ENCODE measurements around the gene RALGPS1. TPM values are rescaled to one million over a fixed set of nuclear protein-coding genes. Genes with fewer than 3 reads are reported as not detected.

Gene RALGPS1
- total and polyA plus RNA-seq, 2 of the 8 experiments (the other 6 are each of a cell fraction or from before 2014, with no cell fraction given): 20.0 to 23.5 TPM

DNA sequence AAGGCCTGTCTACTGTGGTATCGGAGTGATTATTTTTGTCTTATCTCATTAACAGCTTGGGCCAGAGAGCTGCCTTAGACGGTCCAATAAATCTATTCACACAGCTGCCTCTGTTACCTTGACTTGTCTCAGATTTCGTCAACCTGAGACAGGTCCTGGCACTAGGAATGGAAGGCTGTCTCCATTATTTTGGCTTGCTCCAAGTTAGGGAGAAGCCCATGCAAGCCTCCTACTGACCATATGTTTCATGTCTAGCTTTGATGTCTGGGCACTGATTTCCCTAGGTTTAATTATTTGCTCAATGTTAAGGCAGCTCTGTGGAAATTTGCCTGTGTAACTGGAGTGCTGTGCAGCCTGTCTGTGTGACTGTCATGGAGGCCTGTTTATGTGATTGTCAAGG is 12.4 kb upstream of the RALGPS1 start:
- Histone ChIP-seq H3K23me2 (ENCODE audit: low read depth, low read length) (no peaks in the 10 kb centered on the region), H3K4me1 (replicated peaks in 1 of 4; ENCODE audit: control insufficient read depth in 3 of 4, insufficient read depth in 4 of 4, low read length in 3 of 4) (peaks cover 0 to 5% (median 2%) of the 10 kb centered on the region in 4 experiments; a peak in 1 of 7 replicates)
- TF ChIP-seq ZNF274 (IDR thresholded peaks at IDR 0.05; ENCODE audit: borderline replicate concordance, extremely low read depth, low read length) (no peak), CEBPB (IDR thresholded peaks at IDR 0.05; ENCODE audit: low read depth, low read length) (no peak), JUND (IDR thresholded peaks at IDR 0.05; ENCODE audit: low read length) (no peak), BCL11A (IDR thresholded peaks at IDR 0.05; ENCODE audit: low read depth in 2 of 2, low read length in 2 of 2) (no peak), JUN (IDR thresholded peaks at IDR 0.05; ENCODE audit: low read depth, low read length) (no peak), EGR1 (IDR thresholded peaks at IDR 0.05; ENCODE audit: borderline replicate concordance, low read depth, low read length) (no peak)

More for the DNA sequence above, 12.4 kb upstream of the RALGPS1 start:
- no peak overlapping the region for H2BK20ac ChIP-seq (ENCODE audit: low read length)
- H2BK15ac ChIP-seq (ENCODE audit: low read length): no peak overlapping the region
- H4K20me1 ChIP-seq (replicated peaks in 1 of 2; ENCODE audit: control insufficient read depth in 1 of 2, insufficient read depth in 2 of 2, low read length in 2 of 2): no peaks in the 10 kb centered on the region
- CTCF ChIA-PET (ENCODE audit: partially characterized antibody): interaction anchor here (0.6 to 5.1 kb wide), 4 partner anchors 9 to 231 kb away, joined by 3 to 18 read pairs (median 4); no protein-coding TSS in a partner anchor
- H4K91ac ChIP-seq (replicated peaks; ENCODE audit: insufficient read length, low read length): no peak overlapping the region
- DNase-seq (ENCODE audit: low read depth in 1 of 2, low spot score in 2 of 2): no peak
- H3K4me3 ChIP-seq (ENCODE audit: extremely low read depth in 1 of 4, insufficient read depth in 2 of 4, low read depth in 3 of 4, low read length in 4 of 4): no peak overlapping the region
- 91% methylated on average over 3 of the region's 3 CpGs; no CpG with 5 or more reads in 1 of the 2 experiments for WGBS, 2 experiments (ENCODE audit: extremely low coverage in 1 of 2, insufficient coverage in 1 of 2, insufficient read length in 1 of 2, insufficient replicate concordance in 2 of 2, low coverage in 1 of 2, low lambda C conversion rate in 2 of 2, missing lambda C conversion rate in 1 of 2)
- H3K27ac ChIP-seq (ENCODE audit: low read depth, low read length): no peak overlapping the region
- no peak overlapping the region for H4K8ac ChIP-seq (ENCODE audit: extremely low read depth, insufficient read depth, low read length)
- FAIRE-seq: no peak
- no peak overlapping the region for H3K23ac ChIP-seq (ENCODE audit: insufficient read length)
- no peaks in the 10 kb centered on the region for H3K27me3 ChIP-seq (replicated peaks in 1 of 4; ENCODE audit: control insufficient read depth in 3 of 4, extremely low read depth in 1 of 4, insufficient read depth in 3 of 4, low read length in 3 of 4)
- no peak overlapping the region for H3K9ac ChIP-seq (replicated peaks in 1 of 4; ENCODE audit: extremely low read depth in 1 of 4, low read depth in 3 of 4, low read length in 3 of 4)
- no peak overlapping the region for H2AFZ ChIP-seq (ENCODE audit: low read length)
- no peak overlapping the region for H2BK12ac ChIP-seq (ENCODE audit: low read depth, low read length)
- H4K5ac ChIP-seq (ENCODE audit: insufficient read length, low read depth, low read length): no peak overlapping the region
- no peak overlapping the region for H2BK120ac ChIP-seq (replicated peaks; ENCODE audit: low read depth, low read length)
- H3K18ac ChIP-seq (ENCODE audit: extremely low read depth, low read length): no peak overlapping the region
- no peaks in the 10 kb centered on the region for H3K36me3 ChIP-seq (ENCODE audit: control insufficient read depth in 2 of 4, insufficient read depth in 4 of 4, low read length in 3 of 4)
- no peak overlapping the region for H2AK5ac ChIP-seq (ENCODE audit: low read depth, low read length)
- H3K79me1 ChIP-seq (ENCODE audit: low read depth, low read length): no peaks in the 10 kb centered on the region
- no peak overlapping the region; the same call in 1 of the 2 replicates for H2BK5ac ChIP-seq (ENCODE audit: low read depth, low read length)
- no peak overlapping the region for H3K14ac ChIP-seq (ENCODE audit: insufficient read length)
- POLR2A ChIA-PET (ENCODE audit: partially characterized antibody): no interaction called here
- H3K4me2 ChIP-seq (ENCODE audit: insufficient read depth in 1 of 2, low read depth in 2 of 2, low read length in 2 of 2): no peak overlapping the region
- no peaks in the 10 kb centered on the region for H3K9me3 ChIP-seq (ENCODE audit: insufficient read depth in 2 of 2, low read depth in 1 of 2, low read length in 1 of 2)
- H3K79me2 ChIP-seq (ENCODE audit: control insufficient read depth in 1 of 2, insufficient read depth in 2 of 2, low read length in 2 of 2): no peaks in the 10 kb centered on the region
- no peak overlapping the region for H3K4ac ChIP-seq (replicated peaks; ENCODE audit: insufficient read length, low read depth, low read length)
- no peak overlapping the region for H3K56ac ChIP-seq (replicated peaks; ENCODE audit: insufficient read length, low read depth, low read length)

Measured in H1 (cell line).